ENCODE measurements around the gene THEMIS2. TPM values are rescaled to one million over a fixed set of nuclear protein-coding genes. Genes with fewer than 3 reads are reported as not detected.

THEMIS2 gene
- total RNA-seq, 4 donors from 2014 or later = 20.1 to 36.0 (median 25.0) TPM

- H3K4me1 ChIP-seq = peaks cover 0 to 14% of the 10 kb centered on the region in 2 donors
- H3K9me3 ChIP-seq = no peaks in the 10 kb centered on the region
- no peak overlapping the region for H3K4me3 ChIP-seq (replicated peaks in 1 of 3)
- DNase-seq = peak in 1 of 2 donors; percentile 49
- no peaks in the 10 kb centered on the region for H3K36me3 ChIP-seq
- 75 to 77% methylated on average over 23 to 24 of the region's 24 CpGs for WGBS, 2 donors
- intact Hi-C loops (cut with DNase I) = no loop called here
- TF ChIP-seq CTCF (IDR thresholded peaks at IDR 0.05) (no peak), POLR2A (IDR thresholded peaks at IDR 0.05) (no peak)
- H3K27ac ChIP-seq = peak overlapping the region; percentile 8 to 49 (median 34)
- H3K27me3 ChIP-seq = no peaks in the 10 kb centered on the region
Measured at GRCh38 chr1:27884006-27884954, 11.9 kb downstream of the THEMIS2 start.

- H3K27me3 ChIP-seq = no peaks in the 10 kb centered on the region
- intact Hi-C loops (cut with DNase I) = no loop called here
- peak overlapping the region in 2 of 3 donors; percentile 49 to 51 for H3K27ac ChIP-seq
- no peaks in the 10 kb centered on the region for H3K9me3 ChIP-seq
- no peaks in the 10 kb centered on the region for H3K36me3 ChIP-seq
- no peak overlapping the region for H3K4me3 ChIP-seq (replicated peaks in 1 of 3)
- peaks cover 0 to 14% of the 10 kb centered on the region in 2 donors for H3K4me1 ChIP-seq
- no peak for TF ChIP-seq CTCF (IDR thresholded peaks at IDR 0.05)
- no peak for TF ChIP-seq POLR2A (IDR thresholded peaks at IDR 0.05)
- no peak for DNase-seq
- 91 to 94% methylated on average over 8 of the region's 8 CpGs for WGBS, 2 donors
Measured at GRCh38 chr1:27885114-27885528, 12.8 kb downstream of the THEMIS2 start.

- Histone ChIP-seq H3K4me3 (replicated peaks in 1 of 3) (no peak overlapping the region), H3K27me3 (no peaks in the 10 kb centered on the region), H3K9me3 (no peaks in the 10 kb centered on the region), H3K4me1 (peaks cover 0 to 18% of the 10 kb centered on the region in 2 donors), H3K27ac (peak overlapping the region in 1 of 3 donors; percentile 51), H3K36me3 (no peaks in the 10 kb centered on the region)
- WGBS, 2 donors = 90 to 94% methylated on average over 15 of the region's 15 CpGs
- DNase-seq = no peak
- intact Hi-C loops (cut with DNase I) = no loop called here
- TF ChIP-seq POLR2A (IDR thresholded peaks at IDR 0.05) (no peak), CTCF (IDR thresholded peaks at IDR 0.05) (no peak)
Measured at GRCh38 chr1:27885621-27886352, 13.4 kb downstream of the THEMIS2 start.

DNA sequence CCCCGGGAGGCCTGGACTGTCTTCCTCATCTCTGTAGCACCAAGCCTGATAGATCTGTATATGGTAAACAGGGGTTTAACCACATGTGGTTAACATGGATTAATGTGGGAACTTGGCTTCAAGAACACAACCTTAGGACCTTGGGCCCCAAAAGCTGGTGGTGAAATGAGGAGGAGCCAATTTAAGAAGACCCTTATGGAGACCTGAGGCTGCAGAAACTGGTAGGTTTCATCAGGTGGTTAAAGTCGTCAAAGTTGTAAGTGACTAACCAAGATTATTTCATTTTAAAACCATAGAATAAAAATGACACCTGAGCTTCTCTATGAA is 14.0 kb downstream of the THEMIS2 start:
- TF ChIP-seq POLR2A (IDR thresholded peaks at IDR 0.05) = no peak
- TF ChIP-seq CTCF (IDR thresholded peaks at IDR 0.05) = no peak
- 72 to 98% methylated on average over 2 of the region's 2 CpGs for WGBS, 2 donors
- Histone ChIP-seq H3K36me3 (peaks cover 0 to under 1% of the 10 kb centered on the region in 2 donors), H3K4me3 (replicated peaks in 1 of 3) (no peak overlapping the region), H3K4me1 (peaks cover 0 to 19% of the 10 kb centered on the region in 2 donors), H3K27ac (no peak overlapping the region), H3K27me3 (no peaks in the 10 kb centered on the region), H3K9me3 (no peaks in the 10 kb centered on the region)
- intact Hi-C loops (cut with DNase I) = no loop called here
- no peak for DNase-seq
